GM21717 (cell line): ENCODE measurements around the gene FRYL.
"Not testable (repeated sequence)": the region's sequence is repeated elsewhere in the genome, so short reads cannot be mapped to it uniquely, and the experiment has no call there.

Experiments
- ATAC-seq: cut with Tn5 transposase; IDR thresholded peaks from one replicate; pipeline ENCODE4 v1.9.1; 2021; ENCODE audit warnings: mild to moderate bottlenecking, moderate library complexity; ENCODE audit not compliant: unreplicated experiment

FRYL gene

DNA sequence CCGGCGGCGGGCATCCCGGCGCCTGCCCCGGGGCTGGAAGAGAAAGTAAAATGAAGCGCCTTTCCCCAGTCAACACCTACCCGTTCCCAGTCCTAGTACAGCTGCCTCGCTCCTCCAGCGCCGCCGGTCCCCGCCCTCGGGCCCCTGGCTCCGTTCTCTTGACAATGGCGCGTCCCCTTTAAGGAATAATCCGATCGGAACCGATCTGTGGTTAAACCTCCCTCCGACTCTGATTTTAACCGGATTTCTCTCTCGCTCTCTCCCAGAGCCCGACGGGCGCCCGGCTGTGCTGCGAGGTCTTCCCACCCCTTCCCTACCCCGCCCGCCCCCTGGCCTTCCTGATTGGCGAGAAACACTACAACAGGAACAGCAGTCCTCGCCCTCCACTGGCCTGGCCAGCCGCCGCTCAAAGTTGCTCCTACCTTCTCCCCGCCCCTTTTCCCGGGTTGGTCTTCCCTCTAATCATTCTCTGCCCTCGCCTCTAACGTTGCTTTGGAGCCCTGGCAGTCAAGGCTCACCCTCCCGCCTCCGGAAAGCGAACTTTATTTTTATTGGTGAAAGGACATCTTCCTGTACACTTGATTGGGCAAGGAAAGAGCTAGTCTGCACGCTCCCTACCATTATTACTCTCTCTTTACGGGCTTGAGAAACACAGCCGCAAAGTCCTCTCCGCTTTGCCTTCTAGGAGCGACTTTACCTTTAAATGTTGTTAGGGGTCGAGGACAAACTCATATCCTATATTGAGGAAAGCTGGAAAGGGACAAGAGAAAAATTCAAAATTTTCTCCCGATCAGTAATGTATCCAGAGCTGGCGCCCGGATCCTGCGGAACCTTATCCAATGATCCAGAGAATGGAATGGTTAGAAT lies at the start of gene FRYL:
Gene FRYL (minus strand): TSS at position 282 of the 867 bp plus-strand sequence. CDS start 145,869 bp downstream, outside the sequence.
- peak; percentile 93 for ATAC-seq

DNA sequence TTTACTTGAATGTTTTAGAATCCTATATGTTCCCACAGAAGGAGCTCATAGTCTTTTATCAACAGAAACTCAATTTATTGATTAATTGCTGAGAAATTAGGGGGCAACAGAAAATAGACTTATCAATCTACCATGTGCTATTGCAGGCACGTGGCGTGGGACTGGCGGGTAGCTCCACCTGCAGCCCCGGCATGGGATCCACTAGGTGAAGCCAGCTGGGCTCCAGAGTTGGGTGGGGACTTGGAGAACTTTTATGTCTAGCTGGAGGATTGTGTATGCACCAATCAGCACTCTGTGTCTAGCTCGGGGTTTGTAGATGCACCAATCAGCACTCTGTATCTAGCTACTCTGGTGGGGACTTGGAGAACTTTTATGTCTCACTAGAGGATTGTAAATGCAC lies 47.5 kb upstream of the FRYL start:
- no peak for ATAC-seq

DNA sequence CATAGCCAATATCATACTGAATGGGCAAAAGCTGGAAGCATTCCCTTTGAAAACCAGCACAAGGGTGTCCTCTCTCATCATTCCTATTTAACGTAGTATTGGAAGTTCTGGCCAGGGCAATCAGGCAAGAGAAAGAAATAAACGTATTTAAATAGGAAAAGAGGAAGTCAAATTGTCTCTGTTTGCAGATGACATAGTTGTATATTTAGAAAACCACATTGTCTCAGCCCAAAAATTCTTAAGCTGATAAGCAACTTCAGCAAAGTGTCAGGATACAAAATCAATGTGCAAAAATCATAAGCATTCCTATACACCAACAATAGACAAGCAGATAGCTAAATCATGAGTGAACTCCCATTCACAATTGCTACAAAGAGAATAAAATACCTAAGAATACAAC lies 41.4 kb upstream of the FRYL start:
- not testable (repeated sequence) for ATAC-seq

- no peak for ATAC-seq
Measured at GRCh38 chr4:48816971-48817370, 36.9 kb upstream of the FRYL start.

DNA sequence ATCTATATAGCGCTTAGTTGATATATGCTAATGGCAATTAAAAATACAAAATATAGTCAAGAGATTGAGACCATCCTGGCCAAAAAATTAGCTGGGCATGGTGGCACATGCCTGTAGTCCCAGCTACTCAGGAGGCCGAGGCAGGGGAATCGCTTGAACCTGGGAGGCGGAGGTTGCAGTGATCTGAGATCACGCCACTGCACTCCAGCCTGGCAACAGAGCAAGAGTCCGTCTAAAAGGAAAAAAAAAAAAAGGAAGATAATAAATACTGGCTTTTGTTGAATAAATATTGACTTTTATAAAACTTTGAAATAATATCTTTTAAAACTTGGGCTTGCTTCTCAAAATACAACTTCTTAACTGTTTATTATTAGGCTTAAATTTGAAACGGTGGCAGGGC lies 36.2 kb upstream of the FRYL start:
- ATAC-seq = not testable (repeated sequence)

DNA sequence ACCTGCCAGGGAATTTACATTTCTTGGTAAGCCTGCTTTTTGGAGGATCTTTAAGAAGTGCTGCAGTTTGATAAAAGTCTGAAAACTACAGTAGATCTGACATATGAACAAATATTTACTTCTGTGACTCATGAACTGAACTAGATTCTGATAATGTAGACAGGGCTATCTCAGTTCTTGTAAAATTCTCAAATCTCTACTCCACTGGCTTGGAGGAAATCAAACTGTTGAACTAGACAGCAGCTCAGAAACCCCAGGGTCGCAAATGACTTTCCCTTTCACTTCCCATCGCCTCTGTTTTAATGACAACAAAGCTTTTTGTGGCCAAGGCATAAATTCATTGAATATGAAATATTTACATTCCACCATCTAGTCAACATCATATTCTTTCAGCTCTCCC lies 35.4 kb upstream of the FRYL start:
- no peak for ATAC-seq

DNA sequence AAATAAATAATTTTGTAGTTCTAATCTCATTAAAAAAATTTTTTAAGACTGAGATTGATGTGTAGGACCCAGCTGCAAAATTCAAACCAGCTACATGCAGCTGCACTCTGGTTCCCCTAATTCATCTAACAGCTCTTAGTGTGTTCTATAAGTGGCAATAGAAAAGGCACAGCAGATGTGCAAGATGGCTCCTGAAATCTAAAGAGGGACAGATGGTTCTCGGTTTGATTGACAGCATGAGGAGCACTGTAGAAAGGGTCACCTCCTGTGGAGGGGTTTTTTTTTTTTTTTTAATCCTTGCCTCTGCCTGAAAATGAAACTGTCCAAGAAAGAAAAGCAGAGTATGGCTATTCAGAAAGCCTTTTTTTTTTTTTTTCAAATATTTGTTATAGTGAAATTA lies 33.9 kb upstream of the FRYL start:
- peak; percentile 87 for ATAC-seq

DNA sequence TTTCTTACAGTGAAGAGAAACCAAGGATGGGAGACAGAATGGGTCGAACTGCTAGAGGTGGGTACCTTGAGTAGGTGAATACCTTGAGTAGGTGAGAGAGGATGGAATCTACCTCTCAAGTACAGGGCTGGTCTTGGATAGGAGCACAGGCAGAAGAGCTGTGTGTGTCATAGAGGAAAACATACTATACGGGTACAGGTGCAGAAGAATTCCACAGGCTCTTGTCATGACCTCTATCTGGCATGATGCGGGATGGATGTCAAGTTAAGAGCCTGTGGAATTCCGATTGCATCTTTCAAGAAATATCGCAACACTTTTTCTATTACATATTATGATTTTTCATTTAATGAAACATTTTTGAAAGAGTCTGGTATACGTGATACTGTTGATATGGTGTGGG lies 32.8 kb upstream of the FRYL start:
- ATAC-seq = no peak

DNA sequence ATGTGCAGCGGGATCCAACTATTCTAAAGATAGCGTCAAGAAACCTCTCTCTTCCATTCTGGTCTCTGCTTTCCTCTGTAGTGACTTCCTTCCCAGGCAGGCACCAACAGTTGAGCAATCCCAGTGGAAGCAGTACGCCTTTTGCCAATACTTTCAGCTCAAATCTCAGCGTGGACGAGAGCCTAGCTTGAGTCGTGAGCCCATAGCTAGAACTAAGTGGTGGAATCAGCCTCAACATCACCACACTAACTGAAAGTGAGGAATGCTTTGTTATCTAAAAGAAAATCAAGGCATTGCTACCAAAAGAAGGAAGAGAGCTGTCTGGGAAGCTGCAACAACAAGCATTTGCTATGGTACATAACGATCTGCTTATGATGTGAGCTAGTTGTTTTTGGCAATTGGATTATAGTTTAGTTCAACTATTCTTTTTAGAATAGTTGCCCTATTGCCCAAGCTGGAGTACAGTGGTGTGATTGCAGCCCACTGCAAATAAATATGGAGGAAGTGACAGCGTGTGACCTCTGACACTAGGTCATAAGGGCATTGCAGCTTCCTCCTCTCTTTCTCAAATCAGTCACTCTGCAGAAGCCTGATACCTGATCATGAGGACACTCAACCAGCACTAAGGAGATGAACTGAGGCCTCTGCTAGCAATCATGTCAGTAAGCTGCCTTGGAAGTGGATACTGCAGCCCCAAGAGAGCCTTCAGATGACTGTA lies 24.7 kb upstream of the FRYL start:
- no peak for ATAC-seq

GRCh38 chr4:48801016-48801715 lies 21.1 kb upstream of the FRYL start:
- ATAC-seq = no peak

- not testable (repeated sequence) for ATAC-seq
Measured at GRCh38 chr4:48800155-48800554, 20.1 kb upstream of the FRYL start.

GRCh38 chr4:48799157-48799556 lies 19.1 kb upstream of the FRYL start:
- no peak for ATAC-seq

DNA sequence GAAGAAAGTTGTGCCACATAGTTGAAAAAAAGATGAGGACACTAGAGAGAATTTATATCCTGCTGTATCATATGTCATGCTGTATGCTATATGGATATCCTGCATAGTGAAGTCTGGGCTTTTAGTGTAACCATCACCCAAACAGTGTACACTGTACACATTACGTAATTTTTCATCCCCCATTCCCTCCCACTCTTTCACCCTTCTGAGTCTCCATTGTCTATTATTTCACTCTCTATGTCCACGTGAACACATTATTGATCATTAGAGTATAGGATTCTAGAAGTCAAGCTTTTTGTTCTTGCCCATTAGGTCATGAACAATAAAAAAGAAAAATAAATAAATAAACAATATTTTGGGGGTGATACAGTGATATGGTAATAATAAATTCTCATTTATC lies 18.0 kb upstream of the FRYL start:
- no peak for ATAC-seq

- ATAC-seq = no peak
Measured at GRCh38 chr4:48796927-48797679, 17.0 kb upstream of the FRYL start.

DNA sequence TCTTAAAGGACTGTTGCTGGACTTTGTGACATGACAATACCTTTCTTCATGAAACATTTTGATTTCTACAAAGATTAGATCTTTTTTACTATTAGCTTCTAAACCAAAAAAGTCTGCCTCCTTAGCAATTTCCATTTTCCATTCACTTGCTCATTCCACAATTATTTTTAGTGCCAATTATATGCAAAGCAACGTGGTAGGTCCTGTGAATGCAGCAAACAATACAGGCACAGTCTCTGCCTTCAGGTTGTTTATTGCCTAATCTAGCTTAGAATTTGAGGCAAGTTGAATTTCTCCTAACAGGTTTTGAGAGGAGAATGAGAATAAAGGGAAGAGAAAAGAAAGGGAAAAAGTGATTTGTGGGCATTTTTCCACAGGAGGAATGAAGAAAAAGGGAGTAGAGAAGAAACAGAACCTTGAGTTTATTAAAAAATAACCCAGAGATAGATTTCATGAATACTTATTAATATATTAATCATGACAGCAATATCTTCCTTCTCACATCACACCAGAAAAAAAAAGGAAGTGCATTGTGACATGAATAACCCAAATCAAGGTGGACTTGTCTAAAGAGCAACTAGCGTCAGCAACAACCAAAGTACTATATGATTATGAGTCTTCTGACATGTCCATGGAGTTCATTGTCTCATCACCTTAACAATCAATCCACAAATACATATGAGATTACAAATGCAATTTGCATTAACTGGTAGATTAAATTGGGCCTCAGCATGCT lies 16.3 kb upstream of the FRYL start:
- ATAC-seq = no peak

- ATAC-seq = no peak
Measured at GRCh38 chr4:48795108-48795507, 15.0 kb upstream of the FRYL start.

DNA sequence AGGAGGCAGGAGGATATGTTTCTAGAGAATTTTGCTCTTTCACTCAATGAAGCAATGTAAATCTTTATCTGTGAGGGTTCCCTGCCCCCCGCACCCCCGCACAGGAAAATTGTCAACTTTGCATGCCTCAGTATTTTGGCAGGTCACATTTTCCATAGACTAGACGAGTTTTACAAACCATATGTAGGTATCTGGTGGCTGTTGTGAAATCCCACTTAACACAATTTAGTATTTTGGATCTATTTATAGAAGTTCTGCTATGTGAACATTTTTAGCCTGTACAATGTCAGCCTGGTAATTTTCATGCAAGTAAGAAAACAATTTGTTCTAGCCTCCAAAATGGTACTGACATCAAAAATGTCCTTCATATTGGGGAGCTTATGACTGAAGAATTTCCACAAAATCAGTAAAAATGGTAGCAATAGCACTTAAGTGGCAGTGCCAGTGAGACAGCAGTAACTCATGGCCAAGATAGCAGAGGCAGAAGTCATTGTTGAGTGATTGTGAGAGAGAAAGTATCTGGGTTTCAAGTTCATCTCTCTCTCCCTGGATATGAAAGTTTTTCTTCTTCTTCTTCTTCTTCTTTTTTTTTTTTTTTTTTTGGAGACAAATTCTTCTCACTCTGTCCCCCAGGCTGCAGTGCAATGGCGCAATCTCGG lies 12.4 kb upstream of the FRYL start:
- no peak for ATAC-seq

DNA sequence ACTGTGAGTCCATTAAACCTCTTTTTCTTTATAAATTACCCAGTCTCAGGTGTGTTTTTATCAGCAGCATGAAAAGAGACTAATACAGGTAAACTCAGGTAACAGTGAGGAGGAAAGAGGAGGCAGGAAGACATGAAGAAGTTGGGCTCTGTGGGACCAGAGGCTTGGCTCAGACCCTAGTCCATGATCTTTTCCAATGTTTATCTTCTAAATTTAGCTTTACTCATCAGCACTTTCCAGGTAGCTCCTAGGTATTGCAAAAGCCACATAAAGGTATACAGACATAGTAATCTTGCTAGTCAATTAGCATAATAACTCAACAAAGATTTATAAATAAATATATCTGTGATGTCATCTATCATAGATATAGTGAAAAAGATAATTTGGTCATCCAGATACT lies 11.2 kb upstream of the FRYL start:
- no peak for ATAC-seq

DNA sequence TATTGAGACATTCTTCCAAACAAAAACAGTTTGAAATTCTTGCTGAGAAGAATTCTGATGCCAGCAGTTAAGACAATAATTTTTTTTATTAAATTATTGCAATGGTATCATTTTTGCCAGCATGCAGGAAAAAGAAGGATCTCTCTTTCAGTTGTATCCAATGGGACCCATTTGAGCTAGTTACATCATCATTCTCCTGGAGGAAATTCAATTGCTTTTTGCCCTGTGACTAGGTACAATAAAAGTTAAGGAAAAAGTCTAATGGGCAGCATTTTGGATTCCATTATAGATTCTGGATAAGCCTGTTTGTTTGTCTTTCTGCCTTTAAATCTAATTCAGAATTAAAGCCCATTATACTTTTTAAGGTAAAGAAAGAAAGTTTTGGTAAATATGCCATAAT lies 10.5 kb upstream of the FRYL start:
- ATAC-seq = no peak

DNA sequence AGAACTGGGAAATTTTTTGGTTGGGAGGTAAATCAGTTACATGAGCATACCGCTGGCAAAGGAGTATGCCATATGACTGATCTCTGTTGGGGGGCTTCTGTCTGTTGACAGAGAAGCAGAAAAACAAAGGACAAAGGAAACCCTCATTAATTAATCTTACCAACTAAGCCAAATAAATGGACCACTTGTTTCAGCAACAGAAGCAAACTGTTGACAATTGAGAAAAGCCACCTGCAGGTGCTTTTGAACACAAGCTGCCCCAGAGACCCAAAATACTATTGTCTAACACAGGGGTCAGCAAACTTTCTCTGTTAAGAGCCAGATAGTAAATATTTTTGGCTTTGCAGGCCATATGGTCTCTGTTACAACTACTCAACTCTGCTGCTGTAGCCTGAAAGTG lies 7.0 kb upstream of the FRYL start:
- ATAC-seq = no peak
